H9 (cell line): ENCODE results near the gene SYT2. TPM values are rescaled to one million over a fixed set of nuclear protein-coding genes. Genes with fewer than 3 reads are reported as not detected.

Experiments used
- DNase-seq: peaks from one replicate; pipeline ENCODE4 v3.0.0-alpha.2; 2017
- H2AFZ ChIP-seq: one replicate; pipeline ENCODE4 v1.6.1; 2013; ENCODE audit warnings: mild to moderate bottlenecking, low read length, control low read depth, moderate library complexity
- H2AK5ac ChIP-seq: 2 replicates; pipeline ENCODE4 v1.6.1; 2013; ENCODE audit warnings: low read length, control low read depth, mixed read lengths; ENCODE audit not compliant: insufficient read length
- H2BK120ac ChIP-seq: one replicate; pipeline ENCODE4 v1.6.1; 2013; ENCODE audit warnings: low read depth, mild to moderate bottlenecking, low read length, control low read depth, inconsistent platforms; ENCODE audit not compliant: poor library complexity, severe bottlenecking
- H2BK12ac ChIP-seq: 2 replicates; pipeline ENCODE4 v1.6.1; 2013; ENCODE audit warnings: low read length, control low read depth, mixed read lengths, low read depth; ENCODE audit not compliant: insufficient read length
- H2BK15ac ChIP-seq: 2 replicates; pipeline ENCODE4 v1.6.1; 2013; ENCODE audit warnings: low read depth, low read length, control low read depth
- H2BK20ac ChIP-seq: one replicate; pipeline ENCODE4 v1.6.1; 2013; ENCODE audit warnings: low read depth, mild to moderate bottlenecking, low read length, control low read depth, inconsistent platforms; ENCODE audit not compliant: poor library complexity, severe bottlenecking
- H2BK5ac ChIP-seq: 2 replicates; pipeline ENCODE4 v1.6.1; 2013; ENCODE audit warnings: low read length, control low read depth, mixed read lengths; ENCODE audit not compliant: insufficient read length
- H3K14ac ChIP-seq: 2 replicates; pipeline ENCODE4 v1.6.1; 2013; ENCODE audit warnings: low read length, control low read depth; ENCODE audit not compliant: insufficient read depth
- H3K18ac ChIP-seq: 2 replicates; pipeline ENCODE4 v1.6.1; 2013; ENCODE audit warnings: low read depth, mild to moderate bottlenecking, mixed read lengths, low read length, control low read depth; ENCODE audit not compliant: insufficient read length
- H3K23ac ChIP-seq: 2 replicates; pipeline ENCODE4 v1.6.1; 2013; ENCODE audit warnings: low read length, control low read depth, mixed read lengths, low read depth; ENCODE audit not compliant: insufficient read length
- H3K23me2 ChIP-seq: 2 replicates; pipeline ENCODE4 v1.6.1; 2013; ENCODE audit warnings: low read depth, mild to moderate bottlenecking, mixed read lengths, low read length, control low read depth; ENCODE audit not compliant: insufficient read length, poor library complexity, severe bottlenecking
- H3K27ac ChIP-seq: 2 replicates; pipeline ENCODE4 v1.5.1; 2013; ENCODE audit warnings: low read length, control low read depth, mixed read lengths, low read depth; ENCODE audit not compliant: insufficient read length
- H3K27me3 ChIP-seq: 2 replicates; pipeline ENCODE4 v1.6.1; 2013; ENCODE audit warnings: low read length, control low read depth, inconsistent platforms; ENCODE audit not compliant: insufficient read depth
- H3K4ac ChIP-seq: 2 replicates; pipeline ENCODE4 v1.6.1; 2013; ENCODE audit warnings: low read depth, mild to moderate bottlenecking, control low read depth, inconsistent platforms, low read length, moderate library complexity
- H3K4me1 ChIP-seq: 2 replicates; pipeline ENCODE4 v1.6.1; 2013; ENCODE audit warnings: low read length, control low read depth, inconsistent platforms; ENCODE audit not compliant: insufficient read depth
- H3K4me2 ChIP-seq: 2 replicates; pipeline ENCODE4 v1.6.1; 2013; ENCODE audit warnings: low read length, control low read depth, mixed read lengths; ENCODE audit not compliant: insufficient read length, insufficient read depth
- H3K56ac ChIP-seq: 2 replicates; pipeline ENCODE4 v1.6.1; 2013; ENCODE audit warnings: low read depth, mild to moderate bottlenecking, mixed read lengths, low read length, control low read depth; ENCODE audit not compliant: insufficient read length
- H3K79me1 ChIP-seq: 2 replicates; pipeline ENCODE4 v1.6.1; 2013; ENCODE audit warnings: low read depth, mild to moderate bottlenecking, moderate library complexity, low read length, control low read depth, inconsistent platforms; ENCODE audit not compliant: insufficient read depth, poor library complexity, severe bottlenecking
- H3K79me2 ChIP-seq: 2 replicates; pipeline ENCODE4 v1.6.1; 2013; ENCODE audit warnings: low read length, control low read depth, inconsistent platforms; ENCODE audit not compliant: insufficient read depth
- H3K9ac ChIP-seq: 2 replicates; pipeline ENCODE4 v1.6.1; 2013; ENCODE audit warnings: low read length, control low read depth, mixed read lengths; ENCODE audit not compliant: insufficient read length; ENCODE audit errors: extremely low read depth
- H3K9me3 ChIP-seq: one replicate; pipeline ENCODE4 v1.6.1; 2013; ENCODE audit warnings: low read depth, low read length, inconsistent platforms; ENCODE audit not compliant: control insufficient read depth
- H3T11ph ChIP-seq: one replicate; pipeline ENCODE4 v1.6.1; 2013; ENCODE audit warnings: mild to moderate bottlenecking, low read length, control low read depth, inconsistent platforms
- H4K20me1 ChIP-seq: one replicate; pipeline ENCODE4 v1.6.1; 2013; ENCODE audit not compliant: control insufficient read depth, insufficient read length, insufficient read depth
- H4K5ac ChIP-seq: 2 replicates; pipeline ENCODE4 v1.6.1; 2013; ENCODE audit warnings: low read depth, mild to moderate bottlenecking, mixed read lengths, low read length, control low read depth; ENCODE audit not compliant: insufficient read length
- H4K8ac ChIP-seq: replicated peaks from 2 replicates; pipeline ENCODE4 v1.6.1; 2013; ENCODE audit warnings: low read length, control low read depth, mixed read lengths, low read depth; ENCODE audit not compliant: insufficient read length
- H4K91ac ChIP-seq: 2 replicates; pipeline ENCODE4 v1.6.1; 2013; ENCODE audit warnings: low read depth, mild to moderate bottlenecking, moderate library complexity, mixed read lengths, low read length, control low read depth; ENCODE audit not compliant: insufficient read length
- H3K27ac Mint-ChIP-seq, 3 experiments: 2 replicates in 2 of 3; 3 replicates in 1 of 3; pipeline ENCODE4 v1.8.0; 2020 to 2021; ENCODE audit warnings: mixed read lengths in 3 of 3, mild to moderate bottlenecking in 1 of 3, moderate library complexity in 1 of 3
- H3K27me3 Mint-ChIP-seq: 2 replicates; pipeline ENCODE4 v1.8.0; 2021; ENCODE audit warnings: low read depth, mild to moderate bottlenecking, moderate library complexity, mixed read lengths
- H3K36me3 Mint-ChIP-seq, 3 experiments: 2 replicates in 2 of 3; 3 replicates in 1 of 3; pipeline ENCODE4 v1.8.0; 2020 to 2021; ENCODE audit warnings: low read depth in 3 of 3, mixed read lengths in 3 of 3; ENCODE audit not compliant: insufficient read depth in 1 of 3
- H3K4me1 Mint-ChIP-seq, 2 experiments: 2 replicates each; pipeline ENCODE4 v1.8.0; 2020; ENCODE audit warnings: mixed read lengths in 2 of 2
- H3K4me3 Mint-ChIP-seq, 2 experiments: 2 replicates in 1 of 2; 3 replicates in 1 of 2; pipeline ENCODE4 v1.8.0; 2020 to 2021; ENCODE audit warnings: mild to moderate bottlenecking in 2 of 2, mixed read lengths in 2 of 2, moderate library complexity in 1 of 2
- H3K9me3 Mint-ChIP-seq, 2 experiments: 2 replicates in 1 of 2; 3 replicates in 1 of 2; pipeline ENCODE4 v1.8.0; 2020; ENCODE audit warnings: mild to moderate bottlenecking in 2 of 2, mixed read lengths in 2 of 2, moderate library complexity in 1 of 2
- CTCF ChIP-seq: fragments of 200-600 bp; sonication (generic); conservative IDR thresholded peaks from 3 replicates; pipeline ENCODE4 v1.8.0; 2021; ENCODE audit warnings: antibody characterized with exemption, mild to moderate bottlenecking
- WGBS: extraction: QIAGEN DNeasy Blood & Tissue Kit; methylation state at CpG from one replicate; pipeline ENCODE4 v1.1.7; 2013; ENCODE audit warnings: missing lambda C conversion rate, low lambda C conversion rate, mixed read lengths; ENCODE audit not compliant: insufficient read length; ENCODE audit errors: extremely low coverage; 5-methylcytosine and 5-hydroxymethylcytosine counted together
- total RNA-seq: library from RNA; stranded (reverse); gene quantifications from 2 replicates; pipeline ENCODE4 v1.2.1, GENCODE V29; 2021

The SYT2 gene
- total RNA-seq, 1 experiment from 2014 or later = 3.3 TPM

- peaks cover 3 to 12% of the 10 kb centered on the region in 2 experiments for H3K4me1 Mint-ChIP-seq
- no peak overlapping the region for H2BK20ac ChIP-seq
- H3K27me3 Mint-ChIP-seq = peaks cover 5% of the 10 kb centered on the region
- H3K4me3 Mint-ChIP-seq = no peak overlapping the region
- TF ChIP-seq CTCF = no peak
- H3K56ac ChIP-seq = no peak overlapping the region
- no peaks in the 10 kb centered on the region for H3K9me3 ChIP-seq
- H3T11ph ChIP-seq = no peak overlapping the region
- H3K18ac ChIP-seq = no peak overlapping the region
- H3K23ac ChIP-seq = no peak overlapping the region
- no peak overlapping the region for H3K4ac ChIP-seq
- H2BK15ac ChIP-seq = no peak overlapping the region
- no peak overlapping the region for H3K9ac ChIP-seq
- no peak for DNase-seq
- H3K4me2 ChIP-seq = no peak overlapping the region
- no peak overlapping the region for H4K5ac ChIP-seq
- H3K14ac ChIP-seq = no peak overlapping the region
- no peaks in the 10 kb centered on the region for H3K4me1 ChIP-seq
- no peak overlapping the region for H3K27ac Mint-ChIP-seq
- H2AFZ ChIP-seq = no peak overlapping the region
- no peak overlapping the region for H2AK5ac ChIP-seq
- no peak overlapping the region for H4K91ac ChIP-seq
- no peak overlapping the region for H2BK12ac ChIP-seq
- H3K79me1 ChIP-seq = no peaks in the 10 kb centered on the region
- no peak overlapping the region for H4K8ac ChIP-seq
- H2BK120ac ChIP-seq = no peak overlapping the region
- H3K27me3 ChIP-seq = no peaks in the 10 kb centered on the region
- H2BK5ac ChIP-seq = no peak overlapping the region
- no CpG with 5 or more reads among the region's 3 CpGs for WGBS
- no peaks in the 10 kb centered on the region for H4K20me1 ChIP-seq
- no peaks in the 10 kb centered on the region for H3K79me2 ChIP-seq
- no peaks in the 10 kb centered on the region for H3K23me2 ChIP-seq
- H3K36me3 Mint-ChIP-seq = no peaks in the 10 kb centered on the region
- no peaks in the 10 kb centered on the region for H3K9me3 Mint-ChIP-seq
- H3K27ac ChIP-seq = no peak overlapping the region
These were observed 44.8 kb downstream of the SYT2 start for GRCh38 chr1:202665417-202665816.
